SK-N-SH (cell line): ENCODE results near the gene IKZF5. TPM values are rescaled to one million over a fixed set of nuclear protein-coding genes. Genes with fewer than 3 reads are reported as not detected.

Experiments used
- CTCF ChIA-PET: fragments of 300-600, 350-600 bp; formaldehyde crosslinking; extraction: SDS; loops from one replicate; lab custom pipeline; 2021; lab: Yijun Ruan, JAX
- POLR2A ChIA-PET: fragments of 350-600 bp; sonication (Branson Sonifier 250); formaldehyde crosslinking; extraction: SDS; loops from one replicate; lab custom pipeline; 2020; ENCODE audit warnings: antibody characterized with exemption, inconsistent platforms; lab: Yijun Ruan, JAX
- DNase-seq: peaks from one replicate; pipeline ENCODE4 v3.0.0; 2012
- H2AFZ ChIP-seq: fragments of 200-600 bp; sonication (generic); 2 replicates; pipeline ENCODE4 v1.8.1; 2016; ENCODE audit warnings: antibody characterized with exemption, mild to moderate bottlenecking, low read depth
- H3F3A ChIP-seq: fragments of 200-600 bp; sonication (generic); replicated peaks from 2 replicates; pipeline ENCODE3; 2016; ENCODE audit warnings: antibody characterized with exemption, mild to moderate bottlenecking; ENCODE audit not compliant: insufficient read depth
- H3K27ac ChIP-seq, 2 experiments: fragments of 200-500 bp in 1 of 2; fragments of 200-600 bp in 1 of 2; sonication (Bioruptor generic) in 1 of 2; sonication (generic), shearing (Covaris generic) in 1 of 2; 2 replicates each; pipeline versions ENCODE4 v1.5.1 to v1.6.1; 2014 to 2016; ENCODE audit warnings: low read depth in 2 of 2, inconsistent platforms in 1 of 2, low read length in 1 of 2, mild to moderate bottlenecking in 1 of 2, mixed read lengths in 1 of 2
- H3K27me3 ChIP-seq: fragments of 200-600 bp; sonication (generic), shearing (Covaris generic); 2 replicates; pipeline ENCODE4 v1.6.1; 2016; ENCODE audit warnings: mixed run types; ENCODE audit not compliant: insufficient read depth
- H3K36me3 ChIP-seq, 2 experiments: fragments of 200-500 bp in 1 of 2; fragments of 200-600 bp in 1 of 2; sonication (Bioruptor generic) in 1 of 2; sonication (generic) in 1 of 2; replicated peaks in 1 of 2; 2 replicates each; pipeline versions ENCODE3 to v1.5.1; 2014 to 2016; ENCODE audit warnings: low read length in 1 of 2, mild to moderate bottlenecking in 1 of 2; ENCODE audit not compliant: insufficient read depth in 2 of 2, control insufficient read depth in 1 of 2
- H3K4me1 ChIP-seq, 2 experiments: fragments of 200-500 bp in 1 of 2; fragments of 200-600 bp in 1 of 2; sonication (Bioruptor generic) in 1 of 2; sonication (generic), shearing (Covaris generic) in 1 of 2; 2 replicates each; pipeline versions ENCODE4 v1.5.1 to v1.6.1; 2014 to 2016; ENCODE audit warnings: low read depth in 1 of 2, low read length in 1 of 2, mixed run types in 1 of 2; ENCODE audit not compliant: insufficient read depth in 2 of 2, control insufficient read depth in 1 of 2
- H3K4me2 ChIP-seq: fragments of 200-600 bp; sonication (generic), shearing (Covaris generic); 2 replicates; pipeline ENCODE4 v1.6.1; 2017; ENCODE audit warnings: mixed run types
- H3K4me3 ChIP-seq, 2 experiments: fragments of 200-500 bp in 1 of 2; fragments of 200-600 bp in 1 of 2; sonication (Bioruptor generic) in 1 of 2; sonication (generic), shearing (Covaris generic) in 1 of 2; 2 replicates each; pipeline versions ENCODE4 v1.5.1 to v1.8.1; 2014 to 2016; ENCODE audit warnings: low read depth in 2 of 2, inconsistent platforms in 1 of 2, low read length in 1 of 2, mild to moderate bottlenecking in 1 of 2, mixed read lengths in 1 of 2, moderate library complexity in 1 of 2
- H3K79me2 ChIP-seq: fragments of 200-600 bp; sonication (generic); 2 replicates; pipeline ENCODE4 v1.8.1; 2017; ENCODE audit warnings: mild to moderate bottlenecking; ENCODE audit not compliant: insufficient read depth
- H3K9ac ChIP-seq: fragments of 200-600 bp; sonication (generic); 2 replicates; pipeline ENCODE4 v1.6.1; 2017; ENCODE audit warnings: mixed run types
- H3K9me2 ChIP-seq: fragments of 200-600 bp; sonication (generic); 2 replicates; pipeline ENCODE4 v1.6.1; 2017; ENCODE audit warnings: mixed run types
- H3K9me3 ChIP-seq: fragments of 200-600 bp; sonication (generic); 2 replicates; pipeline ENCODE4 v1.6.1; 2017; ENCODE audit warnings: mixed run types, mild to moderate bottlenecking, moderate library complexity
- H4K20me1 ChIP-seq: fragments of 200-600 bp; sonication (generic); 2 replicates; pipeline ENCODE4 v1.6.1; 2017; ENCODE audit warnings: mild to moderate bottlenecking, mixed run types; ENCODE audit not compliant: insufficient read depth
- ELF1 ChIP-seq: IDR thresholded peaks from 2 replicates; pipeline ENCODE4 v1.4.0; 2012
- EZH2phosphoT487 ChIP-seq: fragments of 200-600 bp; sonication (generic); IDR thresholded peaks from 2 replicates; pipeline ENCODE4 v1.6.1; 2017; ENCODE audit warnings: low read depth, mixed run types, mild to moderate bottlenecking, antibody characterized with exemption, moderate library complexity, borderline replicate concordance
- GABPA ChIP-seq: IDR thresholded peaks from 2 replicates; pipeline ENCODE4 v1.4.0; 2012; ENCODE audit warnings: low read depth, mild to moderate bottlenecking
- GATA2 ChIP-seq: sonication (generic); formaldehyde crosslinking; IDR thresholded peaks from 2 replicates; pipeline ENCODE4 v1.5.0; 2020; ENCODE audit warnings: mild to moderate bottlenecking, missing genetic modification reagents
- MAX ChIP-seq: IDR thresholded peaks from 2 replicates; pipeline ENCODE4 v1.4.0; 2012; ENCODE audit warnings: low read depth
- MEF2A ChIP-seq: IDR thresholded peaks from 2 replicates; pipeline ENCODE4 v1.4.0; 2012; ENCODE audit warnings: low read depth, borderline replicate concordance
- NFIC ChIP-seq: IDR thresholded peaks from 2 replicates; pipeline ENCODE4 v1.4.0; 2012; ENCODE audit warnings: borderline replicate concordance
- POLR2AphosphoS5 ChIP-seq: IDR thresholded peaks from 2 replicates; pipeline ENCODE4 v1.6.1; 2012; ENCODE audit warnings: low read depth, low read length
- RAD21 ChIP-seq: IDR thresholded peaks from 2 replicates; pipeline ENCODE4 v1.6.1; 2012; ENCODE audit warnings: mild to moderate bottlenecking, low read length
- RFX5 ChIP-seq: IDR thresholded peaks from 2 replicates; pipeline ENCODE4 v1.6.1; 2012; ENCODE audit warnings: mild to moderate bottlenecking, improper control_type of control experiment, low read length
- SMC3 ChIP-seq: IDR thresholded peaks from 2 replicates; pipeline ENCODE4 v1.6.1; 2012; ENCODE audit warnings: low read depth, low read length, improper control_type of control experiment
- WGBS: methylation state at CpG from one replicate; pipeline ENCODE4 v1.1.6; 2017; ENCODE audit warnings: low lambda C conversion rate; 5-methylcytosine and 5-hydroxymethylcytosine counted together
- polyA plus RNA-seq, 3 experiments: library from polyadenylated mRNA; depleted of rRNA; stranded (reverse); fragments of >200 nt; gene quantifications; 2 replicates each; pipeline ENCODE4 v1.2.3, GENCODE V29; 2012
- TF ChIP-seq, protein P1 (sequence below): fragments of 150-350 bp; IDR thresholded peaks from 2 replicates; pipeline ENCODE4 v1.6.1; 2016; ENCODE audit warnings: mild to moderate bottlenecking, low read depth, low read length
- TF ChIP-seq, protein P2 (sequence below): IDR thresholded peaks from 2 replicates; pipeline ENCODE4; 2012
- TF ChIP-seq, protein P3 (sequence below): IDR thresholded peaks from 2 replicates; pipeline ENCODE4 v1.6.1; 2012; ENCODE audit warnings: mild to moderate bottlenecking, low read depth, low read length, moderate library complexity
- TF ChIP-seq, protein P4 (sequence below): IDR thresholded peaks from 2 replicates; pipeline ENCODE4 v1.4.0; 2012; ENCODE audit warnings: low read depth, borderline replicate concordance

Gene IKZF5
- polyA plus RNA-seq, 1 of the 3 experiments (the other 2 are of a cell fraction): 2.9 TPM

- TF ChIP-seq, protein P1, sequence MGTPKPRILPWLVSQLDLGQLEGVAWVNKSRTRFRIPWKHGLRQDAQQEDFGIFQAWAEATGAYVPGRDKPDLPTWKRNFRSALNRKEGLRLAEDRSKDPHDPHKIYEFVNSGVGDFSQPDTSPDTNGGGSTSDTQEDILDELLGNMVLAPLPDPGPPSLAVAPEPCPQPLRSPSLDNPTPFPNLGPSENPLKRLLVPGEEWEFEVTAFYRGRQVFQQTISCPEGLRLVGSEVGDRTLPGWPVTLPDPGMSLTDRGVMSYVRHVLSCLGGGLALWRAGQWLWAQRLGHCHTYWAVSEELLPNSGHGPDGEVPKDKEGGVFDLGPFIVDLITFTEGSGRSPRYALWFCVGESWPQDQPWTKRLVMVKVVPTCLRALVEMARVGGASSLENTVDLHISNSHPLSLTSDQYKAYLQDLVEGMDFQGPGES: no peak
Measured at GRCh38 chr10:122999347-122999746, 9.2 kb downstream of the IKZF5 start (continued).

DNA sequence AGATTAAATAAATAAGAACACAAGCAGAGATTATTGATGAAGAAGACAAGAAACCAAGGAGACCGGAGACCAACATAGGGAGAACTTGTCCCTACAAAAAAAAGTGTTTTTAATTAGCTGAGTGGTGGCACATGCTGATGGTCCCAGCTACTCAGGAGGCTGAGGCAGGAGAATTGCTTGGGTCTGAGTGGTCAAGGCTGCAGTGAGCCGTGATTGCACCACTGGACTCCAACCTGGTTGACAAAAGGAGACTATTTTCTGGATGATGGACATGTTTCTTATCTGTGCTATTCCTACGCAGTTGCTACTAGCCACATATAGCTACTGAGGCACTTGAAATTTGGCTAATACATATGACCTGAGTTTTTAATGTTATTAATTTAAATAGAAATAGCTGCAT, 9.7 kb downstream of the IKZF5 start:
- WGBS: 96% methylated on average over 3 of the region's 3 CpGs
- Histone ChIP-seq H3K9ac (no peak overlapping the region), H4K20me1 (no peaks in the 10 kb centered on the region), H3K9me2 (no peaks in the 10 kb centered on the region), H3K4me1 (no peaks in the 10 kb centered on the region), H3K79me2 (peaks cover 54% of the 10 kb centered on the region), H3K9me3 (no peaks in the 10 kb centered on the region), H3K4me2 (no peak overlapping the region), H3K36me3 (peaks cover 31 to 37% of the 10 kb centered on the region in 2 experiments), H3K27me3 (no peaks in the 10 kb centered on the region), H3K27ac (no peak overlapping the region), H2AFZ (no peak overlapping the region), H3K4me3 (no peak overlapping the region), H3F3A (no peaks in the 10 kb centered on the region)
- POLR2A ChIA-PET: no interaction called here
- CTCF ChIA-PET: interaction anchor here (1.3 to 4.1 kb wide), 2 partner anchors 9 to 18 kb away, joined by 5 to 18 read pairs; partner anchors contain the start of genes IKZF5 and PSTK
- TF ChIP-seq, protein P2, sequence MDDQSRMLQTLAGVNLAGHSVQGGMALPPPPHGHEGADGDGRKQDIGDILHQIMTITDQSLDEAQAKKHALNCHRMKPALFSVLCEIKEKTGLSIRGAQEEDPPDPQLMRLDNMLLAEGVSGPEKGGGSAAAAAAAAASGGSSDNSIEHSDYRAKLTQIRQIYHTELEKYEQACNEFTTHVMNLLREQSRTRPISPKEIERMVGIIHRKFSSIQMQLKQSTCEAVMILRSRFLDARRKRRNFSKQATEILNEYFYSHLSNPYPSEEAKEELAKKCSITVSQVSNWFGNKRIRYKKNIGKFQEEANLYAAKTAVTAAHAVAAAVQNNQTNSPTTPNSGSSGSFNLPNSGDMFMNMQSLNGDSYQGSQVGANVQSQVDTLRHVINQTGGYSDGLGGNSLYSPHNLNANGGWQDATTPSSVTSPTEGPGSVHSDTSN: no peak
- TF ChIP-seq, protein P3, sequence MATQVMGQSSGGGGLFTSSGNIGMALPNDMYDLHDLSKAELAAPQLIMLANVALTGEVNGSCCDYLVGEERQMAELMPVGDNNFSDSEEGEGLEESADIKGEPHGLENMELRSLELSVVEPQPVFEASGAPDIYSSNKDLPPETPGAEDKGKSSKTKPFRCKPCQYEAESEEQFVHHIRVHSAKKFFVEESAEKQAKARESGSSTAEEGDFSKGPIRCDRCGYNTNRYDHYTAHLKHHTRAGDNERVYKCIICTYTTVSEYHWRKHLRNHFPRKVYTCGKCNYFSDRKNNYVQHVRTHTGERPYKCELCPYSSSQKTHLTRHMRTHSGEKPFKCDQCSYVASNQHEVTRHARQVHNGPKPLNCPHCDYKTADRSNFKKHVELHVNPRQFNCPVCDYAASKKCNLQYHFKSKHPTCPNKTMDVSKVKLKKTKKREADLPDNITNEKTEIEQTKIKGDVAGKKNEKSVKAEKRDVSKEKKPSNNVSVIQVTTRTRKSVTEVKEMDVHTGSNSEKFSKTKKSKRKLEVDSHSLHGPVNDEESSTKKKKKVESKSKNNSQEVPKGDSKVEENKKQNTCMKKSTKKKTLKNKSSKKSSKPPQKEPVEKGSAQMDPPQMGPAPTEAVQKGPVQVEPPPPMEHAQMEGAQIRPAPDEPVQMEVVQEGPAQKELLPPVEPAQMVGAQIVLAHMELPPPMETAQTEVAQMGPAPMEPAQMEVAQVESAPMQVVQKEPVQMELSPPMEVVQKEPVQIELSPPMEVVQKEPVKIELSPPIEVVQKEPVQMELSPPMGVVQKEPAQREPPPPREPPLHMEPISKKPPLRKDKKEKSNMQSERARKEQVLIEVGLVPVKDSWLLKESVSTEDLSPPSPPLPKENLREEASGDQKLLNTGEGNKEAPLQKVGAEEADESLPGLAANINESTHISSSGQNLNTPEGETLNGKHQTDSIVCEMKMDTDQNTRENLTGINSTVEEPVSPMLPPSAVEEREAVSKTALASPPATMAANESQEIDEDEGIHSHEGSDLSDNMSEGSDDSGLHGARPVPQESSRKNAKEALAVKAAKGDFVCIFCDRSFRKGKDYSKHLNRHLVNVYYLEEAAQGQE: no peak
- TF ChIP-seq NFIC (no peak), GATA2 (CRISPR knock-in tag) (no peak), GABPA (no peak), EZH2phosphoT487 (no peak), MEF2A (no peak), POLR2AphosphoS5 (no peak), RFX5 (no peak), ELF1 (no peak), MAX (no peak), RAD21 (no peak), SMC3 (no peak)
- TF ChIP-seq, protein P1: no peak
- TF ChIP-seq, protein P4, sequence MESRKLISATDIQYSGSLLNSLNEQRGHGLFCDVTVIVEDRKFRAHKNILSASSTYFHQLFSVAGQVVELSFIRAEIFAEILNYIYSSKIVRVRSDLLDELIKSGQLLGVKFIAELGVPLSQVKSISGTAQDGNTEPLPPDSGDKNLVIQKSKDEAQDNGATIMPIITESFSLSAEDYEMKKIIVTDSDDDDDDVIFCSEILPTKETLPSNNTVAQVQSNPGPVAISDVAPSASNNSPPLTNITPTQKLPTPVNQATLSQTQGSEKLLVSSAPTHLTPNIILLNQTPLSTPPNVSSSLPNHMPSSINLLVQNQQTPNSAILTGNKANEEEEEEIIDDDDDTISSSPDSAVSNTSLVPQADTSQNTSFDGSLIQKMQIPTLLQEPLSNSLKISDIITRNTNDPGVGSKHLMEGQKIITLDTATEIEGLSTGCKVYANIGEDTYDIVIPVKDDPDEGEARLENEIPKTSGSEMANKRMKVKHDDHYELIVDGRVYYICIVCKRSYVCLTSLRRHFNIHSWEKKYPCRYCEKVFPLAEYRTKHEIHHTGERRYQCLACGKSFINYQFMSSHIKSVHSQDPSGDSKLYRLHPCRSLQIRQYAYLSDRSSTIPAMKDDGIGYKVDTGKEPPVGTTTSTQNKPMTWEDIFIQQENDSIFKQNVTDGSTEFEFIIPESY: no peak
- DNase-seq: no peak
